Putamen (tissue), 1 donor: ENCODE measurements around the gene PARPBP.
"Not testable (repeated sequence)": the region's sequence is repeated elsewhere in the genome, so short reads cannot be mapped to it uniquely, and the experiment has no call there.

ENCODE experiments used
- DNase-seq: peaks from one replicate; pipeline ENCODE4 v3.0.0-alpha.2; 2016; ENCODE audit warnings: low spot score

PARPBP gene

DNA sequence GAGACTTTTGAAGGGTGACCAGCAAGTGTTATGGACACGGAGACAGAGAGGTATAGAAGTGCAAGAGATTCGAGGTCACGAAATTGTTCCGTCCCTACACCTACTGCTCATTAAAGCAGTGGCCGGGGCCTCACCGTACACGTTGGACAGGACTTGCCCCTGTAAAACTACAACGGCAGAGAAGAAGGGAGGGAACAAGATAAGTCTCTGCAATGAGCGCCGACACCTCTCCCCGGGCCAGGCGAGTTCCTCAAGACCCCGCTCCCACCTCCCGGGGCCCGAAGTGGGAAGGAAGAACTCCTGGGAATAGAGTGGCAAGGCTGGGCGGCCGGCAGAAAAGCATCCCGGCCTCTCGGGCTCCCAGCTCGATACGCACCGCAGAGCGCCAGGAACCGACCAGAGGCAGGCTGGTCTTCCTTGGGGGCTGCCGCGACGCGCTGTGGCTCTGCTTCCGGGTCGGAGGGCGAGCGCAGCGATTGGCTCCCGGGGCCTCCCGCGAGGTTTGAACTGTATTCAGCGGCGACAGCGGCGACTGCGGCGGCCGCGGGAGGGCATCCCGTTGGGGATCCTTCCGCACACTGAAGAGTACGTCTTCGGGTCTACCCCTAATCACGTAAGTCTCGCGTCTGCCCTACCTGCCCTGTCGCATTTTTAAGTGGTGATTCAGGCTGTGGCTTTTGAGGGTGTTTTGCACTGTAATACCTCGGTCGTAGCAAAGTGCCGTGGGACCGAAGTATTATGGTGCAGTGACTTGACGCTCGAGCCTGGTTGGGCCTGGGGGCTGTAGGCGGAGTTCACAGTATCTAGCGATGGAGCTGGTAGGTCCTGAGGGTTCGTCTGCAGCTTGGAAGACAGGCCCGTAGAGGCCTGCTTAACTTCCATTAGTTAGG, at the start of gene PARPBP, which contains the start of gene NUP37:
TSS of gene PARPBP (plus strand) at position 510 of the 890 bp plus-strand sequence. CDS start 3,706 bp downstream, outside the sequence.
TSS of gene NUP37 (minus strand) at position 441 of the 890 bp plus-strand sequence. CDS start 1,596 bp downstream, outside the sequence.
- DNase-seq: peak; percentile 83

- not testable (repeated sequence) for DNase-seq
Measured at GRCh38 chr12:102072092-102072491, 47.9 kb upstream of the PARPBP start.

DNA sequence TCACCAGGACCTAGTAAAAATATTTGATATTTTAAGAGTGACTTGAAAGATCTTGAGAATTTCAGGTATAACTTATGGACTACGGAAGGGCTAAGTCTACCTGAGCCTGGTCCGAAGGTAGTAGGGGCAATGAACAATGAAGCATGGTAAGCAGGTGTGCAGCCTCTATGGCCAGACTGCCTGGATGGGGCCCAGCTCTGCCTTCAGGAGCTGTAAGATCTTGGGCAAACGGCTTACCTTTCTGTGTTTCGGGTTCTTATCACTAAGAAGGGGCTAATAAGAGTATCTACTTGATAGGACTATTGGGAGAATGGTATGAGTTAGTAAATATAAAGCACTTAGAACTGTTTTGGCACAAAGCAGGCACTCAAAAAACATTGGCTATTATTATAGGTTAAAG, 39.1 kb upstream of the PARPBP start:
- DNase-seq: no peak

DNA sequence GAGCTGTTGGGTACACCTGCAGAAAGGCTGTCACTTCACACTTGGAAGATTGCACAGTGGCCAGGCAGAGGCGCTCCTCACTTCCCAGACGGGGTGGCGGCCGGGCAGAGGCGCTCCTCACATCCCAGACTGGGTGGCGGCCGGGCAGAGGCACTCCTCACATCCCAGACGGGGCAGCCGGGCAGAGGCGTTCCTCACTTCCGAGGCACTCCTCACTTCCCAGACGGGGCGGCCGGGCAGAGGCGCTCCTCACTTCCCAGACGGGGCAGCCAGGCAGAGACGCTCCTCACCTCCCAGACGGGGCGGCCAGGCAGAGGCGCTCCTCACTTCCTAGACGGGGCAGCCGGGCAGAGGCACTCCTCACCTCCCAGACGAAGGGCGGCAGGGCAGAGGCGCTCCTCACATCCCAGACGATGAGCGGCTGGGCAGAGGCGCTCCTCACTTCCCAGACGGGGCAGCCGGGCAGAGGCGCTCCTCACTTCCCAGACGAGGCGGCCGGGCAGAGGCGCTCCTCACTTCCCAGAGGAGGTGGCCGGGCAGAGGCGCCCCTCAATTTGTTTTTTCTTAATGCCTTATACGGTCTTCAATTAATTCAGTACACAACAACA, 30.7 kb upstream of the PARPBP start:
- not testable (repeated sequence) for DNase-seq

- no peak for DNase-seq
Measured at GRCh38 chr12:102093319-102093718, 26.7 kb upstream of the PARPBP start.

- DNase-seq: no peak
Measured at GRCh38 chr12:102095677-102096263, 24.2 kb upstream of the PARPBP start.

- DNase-seq: no peak
Measured at GRCh38 chr12:102096855-102097254, 23.1 kb upstream of the PARPBP start.

- no peak for DNase-seq
Measured at GRCh38 chr12:102106905-102107304, 13.1 kb upstream of the PARPBP start.

GRCh38 chr12:102107970-102108369, 12.0 kb upstream of the PARPBP start:
- no peak for DNase-seq

GRCh38 chr12:102110782-102111181, 9.2 kb upstream of the PARPBP start:
- no peak for DNase-seq

- DNase-seq: no peak
Measured at GRCh38 chr12:102114212-102114611, 5.8 kb upstream of the PARPBP start.

- no peak for DNase-seq
Measured at GRCh38 chr12:102116392-102116791, 3.6 kb upstream of the PARPBP start.

DNA sequence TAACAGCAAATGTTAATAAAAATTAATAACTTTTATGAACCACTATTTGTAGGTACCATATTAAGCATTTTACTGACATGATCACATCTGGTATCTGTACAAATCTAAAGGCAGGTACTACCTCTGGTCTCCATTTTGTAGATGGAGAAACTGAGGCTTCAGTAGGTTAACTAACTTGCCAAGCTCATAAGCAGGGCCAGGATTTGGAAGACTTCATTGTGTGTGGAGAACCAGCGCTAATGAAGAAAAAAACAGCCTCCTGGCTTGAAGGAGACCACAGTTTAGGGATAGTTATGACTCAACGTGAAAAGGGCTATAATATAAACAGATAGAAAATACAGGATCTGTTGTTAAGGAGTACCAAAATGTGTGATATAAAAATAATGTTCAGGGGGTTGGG, 1.1 kb upstream of the PARPBP start:
- no peak for DNase-seq

GRCh38 chr12:102120564-102120873, 536 bp downstream of the PARPBP start:
- DNase-seq: no peak

DNA sequence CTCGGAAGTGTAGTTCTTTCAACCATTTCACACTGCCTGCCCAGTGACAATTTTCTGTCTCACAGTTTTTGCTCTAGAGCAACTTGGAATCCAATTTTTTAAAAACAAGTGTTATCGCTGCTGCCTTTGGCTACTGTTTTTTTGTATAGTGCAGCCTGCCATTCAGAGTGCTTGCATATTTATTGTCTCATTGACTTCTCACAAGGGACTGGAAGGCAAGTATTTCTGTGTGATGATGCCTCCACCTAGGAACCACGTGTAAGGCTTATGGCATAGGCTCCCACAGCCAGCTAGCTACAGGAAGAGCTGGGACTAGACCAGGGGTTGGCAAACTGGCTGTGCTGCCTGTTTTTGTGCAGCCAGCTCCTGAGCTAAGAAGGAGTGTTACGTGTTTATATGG, 903 bp downstream of the PARPBP start:
- DNase-seq: no peak

DNA sequence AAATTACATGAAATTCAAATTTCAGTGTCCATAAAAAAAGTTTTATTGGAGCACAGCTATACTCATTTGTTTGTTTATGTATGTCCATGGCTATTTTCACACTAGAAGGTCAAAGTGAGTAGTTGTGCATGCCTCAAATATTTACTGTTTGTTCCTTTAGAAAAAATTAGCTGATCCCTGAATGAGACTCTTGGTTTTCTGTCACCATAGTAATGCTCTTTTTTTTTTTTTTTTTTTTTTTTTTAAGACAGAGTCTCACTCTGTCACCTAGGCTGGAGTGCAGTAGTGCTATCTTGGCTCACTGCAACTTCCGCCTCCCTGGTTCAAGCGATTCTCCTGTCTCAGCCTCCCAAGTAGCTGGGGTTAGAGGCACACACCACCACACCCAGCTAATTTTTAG, 1.3 kb downstream of the PARPBP start:
- not testable (repeated sequence) for DNase-seq

GRCh38 chr12:102130720-102131119, 10.7 kb downstream of the PARPBP start:
- DNase-seq: not testable (repeated sequence)

- not testable (repeated sequence) for DNase-seq
Measured at GRCh38 chr12:102131442-102131841, 11.5 kb downstream of the PARPBP start.

GRCh38 chr12:102137619-102138018, 17.6 kb downstream of the PARPBP start:
- DNase-seq: not testable (repeated sequence)

GRCh38 chr12:102142866-102143373, 22.9 kb downstream of the PARPBP start:
- not testable (repeated sequence) for DNase-seq

DNA sequence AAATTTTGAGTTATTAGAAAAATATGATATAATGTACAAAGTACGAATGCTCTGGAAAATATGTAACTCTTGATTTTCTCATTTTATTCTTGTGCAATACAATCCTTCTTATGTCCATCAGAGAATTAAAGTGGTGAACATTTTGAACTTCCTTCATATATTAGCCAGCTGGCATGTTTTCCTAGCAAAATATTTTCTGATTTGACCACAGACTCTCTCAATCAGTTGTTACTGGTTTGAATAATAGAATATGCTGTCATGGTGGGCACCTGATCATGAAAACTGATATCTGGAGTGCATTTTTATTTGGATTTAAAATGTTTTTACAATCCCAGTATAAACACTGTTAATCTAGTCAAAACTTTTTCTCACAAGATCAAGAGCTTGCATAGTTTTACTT, 24.2 kb downstream of the PARPBP start:
- DNase-seq: no peak

- DNase-seq: not testable (repeated sequence)
Measured at GRCh38 chr12:102147062-102147587, 27.1 kb downstream of the PARPBP start.
